ENCODE data around the gene HBG1. TPM values are rescaled to one million over a fixed set of nuclear protein-coding genes. Genes with fewer than 3 reads are reported as not detected.
"Not testable (repeated sequence)": the region's sequence is repeated elsewhere in the genome, so short reads cannot be mapped to it uniquely, and the experiment has no call there.

The HBG1 gene
- total RNA-seq, 2 donors from 2014 or later: 5.7 TPM; not detected in 1

GRCh38 chr11:5252919-5253265, 3.2 kb upstream of the HBG1 start:
- intact Hi-C loops (cut with DNase I): no loop called here
- Histone ChIP-seq H3K27me3 (no peaks in the 10 kb centered on the region), H3K36me3 (no peaks in the 10 kb centered on the region), H3K27ac (no peak overlapping the region), H3K4me1 (no peaks in the 10 kb centered on the region), H3K9ac (ENCODE audit: low read depth in 2 of 2, low read length in 2 of 2) (no peak overlapping the region), H3K4me3 (no peak overlapping the region), H3K9me3 (no peaks in the 10 kb centered on the region)
- TF ChIP-seq CTCF (IDR thresholded peaks at IDR 0.05): no peak
- no peak for DNase-seq

- Histone ChIP-seq H3K27ac (no peak overlapping the region), H3K27me3 (no peaks in the 10 kb centered on the region), H3K4me1 (no peaks in the 10 kb centered on the region), H3K4me3 (no peak overlapping the region), H3K36me3 (no peaks in the 10 kb centered on the region), H3K9me3 (no peaks in the 10 kb centered on the region), H3K9ac (ENCODE audit: low read depth in 2 of 2, low read length in 2 of 2) (no peak overlapping the region)
- no peak for TF ChIP-seq CTCF (IDR thresholded peaks at IDR 0.05)
- intact Hi-C loops (cut with DNase I): no loop called here
- no peak for DNase-seq
These were observed 2.7 kb upstream of the HBG1 start for GRCh38 chr11:5252192-5252918.

GRCh38 chr11:5251746-5252145, 2.1 kb upstream of the HBG1 start:
- no peaks in the 10 kb centered on the region for H3K27me3 ChIP-seq
- intact Hi-C loops (cut with DNase I): no loop called here
- H3K36me3 ChIP-seq: no peaks in the 10 kb centered on the region
- H3K9ac ChIP-seq (ENCODE audit: low read depth in 2 of 2, low read length in 2 of 2): no peak overlapping the region
- no peaks in the 10 kb centered on the region for H3K4me1 ChIP-seq
- no peaks in the 10 kb centered on the region for H3K9me3 ChIP-seq
- H3K4me3 ChIP-seq: no peak overlapping the region
- TF ChIP-seq CTCF (IDR thresholded peaks at IDR 0.05): no peak
- no peak for DNase-seq
- no peak overlapping the region for H3K27ac ChIP-seq

GRCh38 chr11:5250543-5251204, 1.0 kb upstream of the HBG1 start:
- Histone ChIP-seq H3K9ac (ENCODE audit: low read depth in 2 of 2, low read length in 2 of 2) (no peak overlapping the region), H3K9me3 (no peaks in the 10 kb centered on the region), H3K27me3 (no peaks in the 10 kb centered on the region), H3K4me3 (no peak overlapping the region), H3K4me1 (no peaks in the 10 kb centered on the region), H3K36me3 (no peaks in the 10 kb centered on the region), H3K27ac (no peak overlapping the region)
- DNase-seq: no peak
- intact Hi-C loops (cut with DNase I): no loop called here
- no peak for TF ChIP-seq CTCF (IDR thresholded peaks at IDR 0.05)

GRCh38 chr11:5248498-5248897, 1.2 kb downstream of the HBG1 start:
- H3K27ac ChIP-seq; H3K9me3 ChIP-seq; intact Hi-C loops (cut with DNase I); DNase-seq; H3K4me1 ChIP-seq; H3K4me3 ChIP-seq; H3K36me3 ChIP-seq; H3K9ac ChIP-seq (ENCODE audit: low read depth in 2 of 2, low read length in 2 of 2); H3K27me3 ChIP-seq: not testable (repeated sequence)

All from colonic mucosa (tissue), 4 donors.